Mesothelial cell of epicardium (in vitro differentiated cells): ENCODE data around the gene ARPP21. TPM values are rescaled to one million over a fixed set of nuclear protein-coding genes. Genes with fewer than 3 reads are reported as not detected.

Experiments used
- DNase-seq, 2 experiments: peaks; one replicate each; pipeline ENCODE4 v3.0.0; 2021; ENCODE audit warnings: low spot score in 2 of 2; ENCODE audit not compliant: unreplicated experiment in 2 of 2
- H3K27ac Mint-ChIP-seq: 2 replicates; pipeline ENCODE4 v1.8.0; 2021; ENCODE audit warnings: mixed read lengths
- H3K27me3 Mint-ChIP-seq: 2 replicates; pipeline ENCODE4 v1.8.0; 2021; ENCODE audit warnings: low read depth, mixed read lengths
- H3K36me3 Mint-ChIP-seq: 2 replicates; pipeline ENCODE4 v1.8.0; 2021; ENCODE audit warnings: mixed read lengths
- H3K4me1 Mint-ChIP-seq: 2 replicates; pipeline ENCODE4 v1.8.0; 2021; ENCODE audit warnings: mixed read lengths
- H3K4me3 Mint-ChIP-seq: 2 replicates; pipeline ENCODE4 v1.8.0; 2021; ENCODE audit warnings: mild to moderate bottlenecking, moderate library complexity, mixed read lengths
- H3K9me3 Mint-ChIP-seq: 2 replicates; pipeline ENCODE4 v1.8.0; 2021; ENCODE audit warnings: mixed read lengths
- CTCF ChIP-seq: fragments of 200-600 bp; sonication (generic); IDR thresholded peaks from one replicate; pipeline ENCODE4 v1.5.0; 2021; ENCODE audit warnings: antibody characterized with exemption; ENCODE audit not compliant: unreplicated experiment
- total RNA-seq: library from RNA; stranded (reverse); gene quantifications from 3 replicates; pipeline ENCODE4 v1.2.1, GENCODE V29; 2021

Gene ARPP21
- total RNA-seq, 1 donor from 2014 or later: 0.67 TPM

GRCh38 chr3:35624698-35625097 is 14.6 kb upstream of the ARPP21 start:
- H3K9me3 Mint-ChIP-seq: no peaks in the 10 kb centered on the region
- TF ChIP-seq CTCF: no peak
- H3K27me3 Mint-ChIP-seq: no peaks in the 10 kb centered on the region
- no peak for DNase-seq
- no peak overlapping the region for H3K4me3 Mint-ChIP-seq
- H3K27ac Mint-ChIP-seq: no peak overlapping the region
- no peaks in the 10 kb centered on the region for H3K4me1 Mint-ChIP-seq
- no peaks in the 10 kb centered on the region for H3K36me3 Mint-ChIP-seq

GRCh38 chr3:35633332-35634124 is 5.8 kb upstream of the ARPP21 start:
- H3K9me3 Mint-ChIP-seq: no peaks in the 10 kb centered on the region
- no peak overlapping the region for H3K27ac Mint-ChIP-seq
- H3K4me1 Mint-ChIP-seq: peaks cover 2% of the 10 kb centered on the region
- no peak overlapping the region for H3K4me3 Mint-ChIP-seq
- H3K36me3 Mint-ChIP-seq: no peaks in the 10 kb centered on the region
- DNase-seq: no peak
- peaks cover 34% of the 10 kb centered on the region for H3K27me3 Mint-ChIP-seq
- TF ChIP-seq CTCF: no peak

GRCh38 chr3:35635407-35635806 is 3.9 kb upstream of the ARPP21 start:
- H3K4me1 Mint-ChIP-seq: peaks cover 13% of the 10 kb centered on the region
- H3K27ac Mint-ChIP-seq: no peak overlapping the region
- TF ChIP-seq CTCF: no peak
- no peak overlapping the region for H3K4me3 Mint-ChIP-seq
- DNase-seq: no peak
- H3K9me3 Mint-ChIP-seq: no peaks in the 10 kb centered on the region
- H3K27me3 Mint-ChIP-seq: peaks cover 51% of the 10 kb centered on the region
- H3K36me3 Mint-ChIP-seq: no peaks in the 10 kb centered on the region

- H3K4me1 Mint-ChIP-seq: peaks cover 18% of the 10 kb centered on the region
Measured at GRCh38 chr3:35635926-35636683, 3.2 kb upstream of the ARPP21 start.

More at GRCh38 chr3:35635926-35636683, 3.2 kb upstream of the ARPP21 start:
- no peak for DNase-seq
- Mint-ChIP-seq H3K9me3 (no peaks in the 10 kb centered on the region), H3K4me3 (no peak overlapping the region), H3K27ac (no peak overlapping the region), H3K36me3 (no peaks in the 10 kb centered on the region), H3K27me3 (peaks cover 58% of the 10 kb centered on the region)
- no peak for TF ChIP-seq CTCF
